T-cell (primary cell): ENCODE measurements around the gene PDE8B. TPM values are rescaled to one million over a fixed set of nuclear protein-coding genes. Genes with fewer than 3 reads are reported as not detected.

Experiments
- ATAC-seq, 4 experiments: fragments of 200-7000 bp in 3 of 4; fragments of 150-1000 bp in 1 of 4; cut with Tn5 transposase; replicated peaks in 1 of 4; 1 replicate in 3 of 4; 2 replicates in 1 of 4; pipeline ENCODE4 v1.10.0; 2021; ENCODE audit warnings: moderate library complexity in 3 of 4, mild to moderate bottlenecking in 2 of 4, moderate number of reproducible peaks in 1 of 4
- CTCF ChIA-PET, 2 donors: fragments of 300-600 bp; sonication (Branson Sonifier 250); formaldehyde crosslinking; loops; one replicate each; lab custom pipeline; 2022; ENCODE audit warnings: antibody characterized with exemption in 2 of 2; lab: Charles Lee
- POLR2A ChIA-PET, 2 donors: fragments of 300-600 bp; sonication (Branson Sonifier 250); formaldehyde crosslinking; loops; one replicate each; lab custom pipeline; 2022; ENCODE audit warnings: antibody characterized with exemption in 2 of 2; lab: Charles Lee
- DNase-seq, 35 experiments: peaks; one replicate each; pipeline versions ENCODE4 v3.0.0 to v3.0.0-alpha.2; 2013 to 2023
- H3K27ac ChIP-seq: one replicate; pipeline ENCODE4 v1.5.1; 2013; ENCODE audit warnings: low read length
- H3K27me3 ChIP-seq, 2 experiments: replicated peaks in 1 of 2; 1 replicate in 1 of 2; 2 replicates in 1 of 2; pipeline versions ENCODE4 v1.6.1 to v1.7.0; 2013; ENCODE audit warnings: low read length in 1 of 2, mixed read lengths in 1 of 2; ENCODE audit not compliant: control insufficient read depth in 2 of 2, insufficient read depth in 2 of 2; ENCODE audit errors: extremely low read depth in 1 of 2
- H3K36me3 ChIP-seq, 2 donors: 1 replicate in 1 of 2; 2 replicates in 1 of 2; pipeline versions ENCODE4 v1.6.1 to v1.7.0; 2013; ENCODE audit warnings: low read length in 1 of 2; ENCODE audit not compliant: control insufficient read depth in 2 of 2, insufficient read depth in 1 of 2; ENCODE audit errors: extremely low read depth in 1 of 2
- H3K4me1 ChIP-seq, 2 experiments: 1 replicate in 1 of 2; 2 replicates in 1 of 2; pipeline versions ENCODE4 v1.6.1 to v1.7.0; 2013; ENCODE audit warnings: low read length in 2 of 2, mixed read lengths in 1 of 2; ENCODE audit not compliant: insufficient read depth in 2 of 2, control insufficient read depth in 1 of 2; ENCODE audit errors: extremely low read depth in 1 of 2
- H3K4me3 ChIP-seq, 2 donors: 1 replicate in 1 of 2; 2 replicates in 1 of 2; pipeline versions ENCODE4 v1.5.1 to v1.7.0; 2013; ENCODE audit warnings: mild to moderate bottlenecking in 2 of 2, low read length in 1 of 2, moderate library complexity in 1 of 2; ENCODE audit not compliant: control insufficient read depth in 1 of 2; ENCODE audit errors: extremely low read depth in 1 of 2
- H3K9me3 ChIP-seq: 2 replicates; pipeline ENCODE4 v1.7.0; 2013
- H3K27ac Mint-ChIP-seq, 2 donors: one replicate each; pipeline ENCODE4 v1.8.0; 2020 to 2021; ENCODE audit warnings: mild to moderate bottlenecking in 2 of 2, mixed read lengths in 2 of 2
- H3K27me3 Mint-ChIP-seq, 2 donors: one replicate each; pipeline ENCODE4 v1.8.0; 2021 to 2022; ENCODE audit warnings: mixed read lengths in 2 of 2
- H3K36me3 Mint-ChIP-seq: one replicate; pipeline ENCODE4 v1.8.0; 2021; ENCODE audit warnings: mixed read lengths
- H3K4me1 Mint-ChIP-seq, 3 donors: one replicate each; pipeline ENCODE4 v1.8.0; 2020 to 2022; ENCODE audit warnings: mixed read lengths in 3 of 3, mild to moderate bottlenecking in 1 of 3
- H3K4me3 Mint-ChIP-seq, 3 donors: one replicate each; pipeline ENCODE4 v1.8.0; 2020 to 2022; ENCODE audit warnings: mild to moderate bottlenecking in 3 of 3, mixed read lengths in 3 of 3, moderate library complexity in 3 of 3
- H3K9me3 Mint-ChIP-seq, 3 donors: one replicate each; pipeline ENCODE4 v1.8.0; 2020 to 2022; ENCODE audit warnings: mixed read lengths in 3 of 3
- WGBS: methylation state at CpG from one replicate; pipeline ENCODE4 v1.1.5; 2013; ENCODE audit warnings: missing lambda C conversion rate; ENCODE audit not compliant: insufficient coverage; 5-methylcytosine and 5-hydroxymethylcytosine counted together
- total RNA-seq, 35 experiments: library from RNA in 6 of 35; stranded (reverse) in 6 of 35; fragments of 120-200 nt in 1 of 35; gene quantifications; one replicate each; pipeline versions ENCODE4 v1.2.1 to v1.2.4 and lab custom pipeline; 2013 to 2026

PDE8B gene
- total RNA-seq, 5 donors from 2014 or later (not counting 1 experiment from before 2014, with no cell fraction given), result 0.15 to 0.66 (median 0.23) TPM; not detected in 2

DNA sequence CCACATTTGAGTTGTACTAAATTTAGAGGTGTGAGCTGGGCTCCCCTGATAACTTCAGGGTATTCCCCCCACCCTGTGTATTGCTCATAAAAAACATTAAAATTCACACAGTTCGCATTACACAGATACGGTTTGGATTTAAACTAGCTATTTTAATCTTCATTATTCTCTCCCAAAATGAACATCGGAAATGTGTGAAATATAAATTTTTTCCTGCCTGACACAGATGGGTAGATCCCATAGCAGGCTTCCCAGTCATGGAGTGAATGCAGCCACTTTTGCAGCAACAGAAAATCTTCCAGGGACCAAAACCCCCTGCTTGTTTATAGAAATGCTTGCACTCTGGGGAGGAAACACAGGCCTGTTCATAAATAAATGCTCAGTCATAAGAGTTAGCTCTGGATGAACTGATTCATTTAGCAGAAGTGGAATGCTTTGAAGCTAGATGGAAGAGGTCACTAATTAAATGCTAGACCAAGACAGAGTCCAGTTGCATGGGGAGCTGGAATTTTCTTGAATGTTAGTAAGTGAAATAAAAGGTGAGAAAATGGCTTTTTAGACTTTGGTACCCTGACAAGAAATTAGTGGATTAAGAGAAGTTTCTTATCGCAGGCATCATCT lies 115.6 kb downstream of the PDE8B start:
- Histone ChIP-seq H3K27me3 (peaks cover 0 to 10% of the 10 kb centered on the region in 2 experiments), H3K4me1 (no peaks in the 10 kb centered on the region), H3K9me3 (no peaks in the 10 kb centered on the region), H3K4me3 (no peak overlapping the region), H3K27ac (no peak overlapping the region), H3K36me3 (no peaks in the 10 kb centered on the region)
- 90% methylated on average over 2 of the region's 4 CpGs for WGBS
- CTCF ChIA-PET, result interaction anchor here in 1 of 2 donors (0.6 kb wide), 1 partner anchor 33 kb away, joined by 3 read pairs; no protein-coding TSS in a partner anchor
- Mint-ChIP-seq H3K27ac (no peak overlapping the region), H3K9me3 (no peaks in the 10 kb centered on the region), H3K27me3 (peaks cover 6% of the 10 kb centered on the region in 2 donors), H3K36me3 (no peaks in the 10 kb centered on the region), H3K4me1 (peaks cover 3 to 18% (median 17%) of the 10 kb centered on the region in 3 donors), H3K4me3 (no peak overlapping the region)
- no peak for ATAC-seq
- POLR2A ChIA-PET, result no interaction called here
- DNase-seq, result no peak

DNA sequence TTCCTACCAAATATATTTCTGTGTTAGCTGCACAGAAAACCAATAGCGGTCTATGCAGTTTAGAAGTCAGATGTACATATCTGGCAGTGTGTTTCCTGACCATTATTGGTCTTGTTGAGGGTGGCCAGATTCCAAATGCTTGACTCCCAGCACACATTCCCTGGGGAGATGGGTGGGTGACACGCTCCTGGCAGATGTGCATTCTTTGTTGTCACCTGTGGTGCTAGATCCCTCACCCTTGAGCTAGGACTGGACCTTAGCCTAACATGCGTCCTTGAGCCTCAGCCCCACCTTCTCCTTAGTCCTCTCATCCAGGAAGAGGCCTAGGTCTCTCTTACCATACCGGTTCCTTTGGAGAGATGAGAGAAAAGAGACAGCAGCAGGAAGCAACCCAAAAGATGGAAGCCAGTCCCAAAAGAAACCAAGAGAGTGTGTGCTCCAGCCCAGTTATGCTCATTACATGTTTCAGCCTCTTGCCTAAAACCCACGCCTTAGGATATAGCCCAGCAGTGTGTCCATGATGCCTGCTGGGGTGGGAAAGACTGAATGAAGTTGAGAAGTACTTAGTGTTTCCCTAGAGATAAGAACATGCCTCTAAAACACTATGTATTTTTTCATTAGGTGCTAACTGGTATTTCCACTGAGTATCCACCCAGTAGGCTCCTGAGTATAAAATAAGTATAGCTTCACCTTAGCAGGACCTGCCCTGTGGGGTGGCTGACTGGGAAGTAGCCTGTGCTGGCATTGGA lies 116.7 kb downstream of the PDE8B start:
- no peaks in the 10 kb centered on the region for H3K36me3 ChIP-seq
- H3K9me3 ChIP-seq, result no peaks in the 10 kb centered on the region
- Mint-ChIP-seq H3K27me3 (peaks cover 6% of the 10 kb centered on the region in 2 donors), H3K4me1 (peaks cover 3 to 18% (median 17%) of the 10 kb centered on the region in 3 donors), H3K36me3 (no peaks in the 10 kb centered on the region), H3K9me3 (no peaks in the 10 kb centered on the region), H3K4me3 (no peak overlapping the region), H3K27ac (peak overlapping the region in 1 of 2 donors; percentile 40)
- POLR2A ChIA-PET, result no interaction called here
- no peak overlapping the region for H3K4me3 ChIP-seq
- H3K27ac ChIP-seq, result no peak overlapping the region
- peaks cover 0 to 7% of the 10 kb centered on the region in 2 experiments for H3K27me3 ChIP-seq
- ATAC-seq (no peak), DNase-seq (no peak)
- no CpG with 5 or more reads among the region's 5 CpGs for WGBS
- CTCF ChIA-PET, result no interaction called here
- no peaks in the 10 kb centered on the region for H3K4me1 ChIP-seq

DNA sequence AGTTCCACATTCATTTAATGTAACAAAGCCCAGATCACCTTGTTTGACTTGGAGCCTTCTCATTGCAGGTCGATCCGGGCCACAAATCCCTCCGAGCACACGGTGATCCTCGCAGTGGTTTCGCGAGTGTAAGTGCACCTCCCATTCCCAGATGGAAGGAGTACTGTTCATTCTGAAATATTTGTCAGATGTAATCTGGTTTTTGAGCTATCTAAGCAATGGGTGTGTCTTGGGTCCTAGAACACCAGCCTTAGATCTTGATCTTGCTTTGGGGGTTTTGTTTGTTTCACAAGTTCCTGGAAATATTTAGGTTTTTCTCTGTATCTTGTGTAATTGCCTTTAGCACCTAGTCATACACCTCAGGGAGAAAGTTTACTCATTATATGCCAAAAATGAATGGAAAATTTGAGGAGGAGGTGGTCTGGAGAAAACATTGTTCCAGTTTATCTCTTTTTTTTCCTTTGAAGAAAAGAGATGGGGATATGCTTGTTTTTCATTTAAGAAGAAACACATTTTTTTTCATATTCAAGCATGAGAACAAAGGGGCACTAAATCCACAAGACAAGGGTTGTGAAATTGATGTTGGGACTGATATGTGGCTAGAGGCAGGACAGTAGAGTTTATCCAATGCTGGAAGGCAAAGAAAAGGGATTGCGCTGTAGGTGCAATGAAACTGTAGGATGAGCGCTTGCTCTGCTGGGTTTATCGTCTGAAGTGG lies 118.6 kb downstream of the PDE8B start:
- Histone ChIP-seq H3K27ac (no peak overlapping the region), H3K9me3 (no peaks in the 10 kb centered on the region), H3K4me1 (no peaks in the 10 kb centered on the region), H3K4me3 (no peak overlapping the region), H3K36me3 (no peaks in the 10 kb centered on the region), H3K27me3 (peaks cover 0 to 3% of the 10 kb centered on the region in 2 experiments)
- peak in 1 of 4 experiments; percentile 38 for ATAC-seq
- POLR2A ChIA-PET, result no interaction called here
- H3K4me3 Mint-ChIP-seq, result no peak overlapping the region
- DNase-seq, result no peak
- CTCF ChIA-PET, result no interaction called here
- WGBS, result 91% methylated on average over 10 of the region's 10 CpGs
- no peaks in the 10 kb centered on the region for H3K36me3 Mint-ChIP-seq
- peaks cover 3 to 18% (median 17%) of the 10 kb centered on the region in 3 donors for H3K4me1 Mint-ChIP-seq
- no peaks in the 10 kb centered on the region for H3K9me3 Mint-ChIP-seq
- peaks cover 2 to 6% of the 10 kb centered on the region in 2 donors for H3K27me3 Mint-ChIP-seq
- peak overlapping the region in 1 of 2 donors; percentile 15 for H3K27ac Mint-ChIP-seq

DNA sequence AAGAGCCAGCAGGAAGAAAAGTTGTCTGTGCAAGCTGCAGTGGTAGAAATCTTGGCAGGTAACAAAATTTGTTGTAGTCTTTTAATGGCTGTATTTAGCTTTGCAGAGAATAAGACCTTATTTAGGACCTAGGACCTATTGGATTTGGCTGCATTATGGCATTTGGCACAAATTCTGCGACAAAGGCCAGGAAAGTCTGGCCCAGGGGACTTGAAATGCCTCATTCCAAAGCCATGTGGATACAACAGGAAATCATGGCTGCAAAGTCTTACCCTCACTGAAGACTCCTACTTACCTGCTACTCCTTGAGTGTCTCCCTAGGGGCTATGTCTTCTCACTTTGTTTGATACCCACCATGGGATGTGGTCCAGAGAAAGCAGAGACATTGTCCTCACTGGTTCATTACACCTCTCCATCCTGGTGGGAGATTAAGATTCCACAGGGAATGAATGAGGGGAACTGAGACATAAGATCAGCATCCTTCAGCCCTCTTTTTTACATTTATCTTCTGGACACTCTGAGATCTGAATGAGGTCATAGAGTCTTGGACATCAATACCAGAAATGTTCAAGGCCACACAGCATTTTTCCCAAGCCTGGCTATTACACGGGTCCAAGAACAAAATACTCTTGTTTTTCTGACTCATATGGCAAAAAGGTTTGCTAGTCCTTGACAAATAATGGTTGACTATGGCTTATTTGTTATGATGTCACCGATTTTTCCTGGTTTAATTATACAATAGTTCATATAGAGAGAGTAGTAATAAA lies 119.4 kb downstream of the PDE8B start:
- POLR2A ChIA-PET, result no interaction called here
- Mint-ChIP-seq H3K27me3 (peaks cover 2 to 6% of the 10 kb centered on the region in 2 donors), H3K4me3 (no peak overlapping the region), H3K36me3 (no peaks in the 10 kb centered on the region), H3K9me3 (no peaks in the 10 kb centered on the region), H3K4me1 (peaks cover 3 to 18% (median 17%) of the 10 kb centered on the region in 3 donors), H3K27ac (no peak overlapping the region)
- no peak for DNase-seq
- Histone ChIP-seq H3K4me1 (no peaks in the 10 kb centered on the region), H3K9me3 (no peaks in the 10 kb centered on the region), H3K27ac (no peak overlapping the region), H3K27me3 (peaks cover 0 to 3% of the 10 kb centered on the region in 2 experiments), H3K4me3 (no peak overlapping the region), H3K36me3 (no peaks in the 10 kb centered on the region)
- no peak for ATAC-seq
- WGBS, result 86% methylated on average over 1 of the region's 3 CpGs
- CTCF ChIA-PET, result no interaction called here

DNA sequence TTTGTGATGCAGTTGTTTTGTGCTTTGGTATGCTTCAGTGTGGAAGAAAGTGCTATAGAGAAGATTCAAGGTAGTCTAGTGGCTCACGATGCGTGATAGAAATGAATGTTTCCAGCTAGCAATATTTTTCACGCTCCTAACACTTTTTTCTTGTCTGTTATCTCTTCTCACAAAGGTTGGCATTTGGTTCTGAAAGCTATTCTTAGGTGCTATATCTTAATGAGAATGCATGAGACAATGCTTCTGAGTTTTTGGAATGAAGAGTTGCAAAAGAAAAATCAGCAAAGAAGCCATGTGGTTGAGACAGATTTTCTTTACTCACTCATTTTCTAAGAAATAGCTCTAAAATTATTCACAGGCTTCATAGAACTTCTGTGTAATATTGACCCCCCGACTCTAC lies 122.6 kb downstream of the PDE8B start:
- no peaks in the 10 kb centered on the region for H3K36me3 Mint-ChIP-seq
- no peaks in the 10 kb centered on the region for H3K9me3 Mint-ChIP-seq
- no peak overlapping the region for H3K27ac Mint-ChIP-seq
- H3K4me1 Mint-ChIP-seq, result peaks cover 3 to 18% (median 14%) of the 10 kb centered on the region in 3 donors
- DNase-seq, result no peak
- H3K27ac ChIP-seq, result no peak overlapping the region
- ChIA-PET CTCF (no interaction called here), POLR2A (interaction anchor here in 1 of 2 donors (0.6 kb wide), 1 partner anchor 102 kb away, joined by 4 read pairs; no protein-coding TSS in a partner anchor)
- H3K4me3 Mint-ChIP-seq, result no peak overlapping the region
- peaks cover 0 to 6% of the 10 kb centered on the region in 2 donors for H3K27me3 Mint-ChIP-seq
- no peaks in the 10 kb centered on the region for H3K4me1 ChIP-seq
- no peaks in the 10 kb centered on the region for H3K36me3 ChIP-seq
- H3K9me3 ChIP-seq, result no peaks in the 10 kb centered on the region
- ATAC-seq, result no peak
- no CpG with 5 or more reads among the region's 4 CpGs for WGBS
- H3K4me3 ChIP-seq, result no peak overlapping the region
- H3K27me3 ChIP-seq, result peaks cover 0 to 3% of the 10 kb centered on the region in 2 experiments
